HepG2 (cell line): ENCODE data around the gene SLC17A9. TPM values are rescaled to one million over a fixed set of nuclear protein-coding genes. Genes with fewer than 3 reads are reported as not detected.

Source experiments
- AGO2 ChIP-seq: fragments of 200-400 bp; formaldehyde crosslinking; optimal IDR thresholded peaks from 2 replicates; pipeline ENCODE3; 2017; ENCODE audit warnings: mild to moderate bottlenecking, low read depth, low read length, moderate library complexity
- ARHGAP35 ChIP-seq: sonication (generic); formaldehyde crosslinking; IDR thresholded peaks from 2 replicates; pipeline ENCODE4 v1.9.0; 2022; ENCODE audit warnings: mild to moderate bottlenecking, inconsistent platforms, moderate library complexity, missing genetic modification reagents, borderline replicate concordance
- ARID3A ChIP-seq: IDR thresholded peaks from 2 replicates; pipeline ENCODE4 v1.6.1; 2012; ENCODE audit warnings: low read depth, low read length, improper control_type of control experiment
- ARNTL ChIP-seq: sonication (generic); formaldehyde crosslinking; IDR thresholded peaks from 2 replicates; pipeline ENCODE4 v1.4.0; 2020; ENCODE audit warnings: mild to moderate bottlenecking, missing genetic modification reagents
- ATF7 ChIP-seq, 2 experiments: fragments of 450-650 bp in 1 of 2; sonication (generic) in 1 of 2; formaldehyde crosslinking in 1 of 2; IDR thresholded peaks; 2 replicates each; pipeline versions ENCODE4 v1.4.0 to v1.6.1; 2016 to 2020; ENCODE audit warnings: antibody characterized with exemption in 1 of 2, mild to moderate bottlenecking in 1 of 2, missing genetic modification reagents in 1 of 2
- ELK4 ChIP-seq: sonication (generic); formaldehyde crosslinking; IDR thresholded peaks from 2 replicates; pipeline ENCODE4 v1.9.0; 2021; ENCODE audit warnings: missing genetic modification reagents, borderline replicate concordance
- HBP1 ChIP-seq: IDR thresholded peaks from 2 replicates; pipeline ENCODE4 v1.6.1; 2016; ENCODE audit warnings: low read depth, control low read depth
- HNRNPLL ChIP-seq: fragments of 200-400 bp; formaldehyde crosslinking; IDR thresholded peaks from 2 replicates; pipeline ENCODE4 v1.6.1; 2017; ENCODE audit warnings: mild to moderate bottlenecking, low read depth, low read length; ENCODE audit not compliant: poor library complexity, severe bottlenecking
- JUND ChIP-seq: sonication (generic); formaldehyde crosslinking; IDR thresholded peaks from 2 replicates; pipeline ENCODE4 v1.8.0; 2022; ENCODE audit warnings: mild to moderate bottlenecking, missing genetic modification reagents
- KLF13 ChIP-seq: sonication (generic); formaldehyde crosslinking; IDR thresholded peaks from 2 replicates; pipeline ENCODE4 v1.4.0; 2020; ENCODE audit warnings: mild to moderate bottlenecking, missing genetic modification reagents
- MXI1 ChIP-seq: IDR thresholded peaks from 3 replicates; pipeline ENCODE4 v1.6.1; 2012; ENCODE audit warnings: low read depth, low read length, inconsistent platforms, borderline replicate concordance
- PBX2 ChIP-seq: IDR thresholded peaks from 2 replicates; pipeline ENCODE4 v1.6.1; 2016; ENCODE audit warnings: control low read depth
- PHB2 ChIP-seq: fragments of 450-650 bp; IDR thresholded peaks from 2 replicates; pipeline ENCODE4 v1.6.1; 2018; ENCODE audit not compliant: partially characterized antibody
- PITX1 ChIP-seq: sonication (generic); formaldehyde crosslinking; IDR thresholded peaks from 2 replicates; pipeline ENCODE4 v1.5.1; 2020; ENCODE audit warnings: mild to moderate bottlenecking, missing genetic modification reagents
- PREB ChIP-seq: sonication (generic); formaldehyde crosslinking; IDR thresholded peaks from 2 replicates; pipeline ENCODE4 v1.4.0; 2020; ENCODE audit warnings: missing genetic modification reagents
- RAD21 ChIP-seq: fragments of 450-650 bp; formaldehyde crosslinking; IDR thresholded peaks from 2 replicates; pipeline ENCODE4 v1.5.0; 2020; ENCODE audit warnings: mild to moderate bottlenecking
- RORA ChIP-seq: sonication (generic); formaldehyde crosslinking; IDR thresholded peaks from 2 replicates; pipeline ENCODE4 v1.5.0; 2020; ENCODE audit warnings: mild to moderate bottlenecking, missing genetic modification reagents, moderate library complexity
- YY1 ChIP-seq: IDR thresholded peaks from 2 replicates; pipeline ENCODE4 v1.6.1; 2011; ENCODE audit warnings: low read length, low read depth, moderate library complexity, mild to moderate bottlenecking; ENCODE audit not compliant: insufficient read depth, insufficient replicate concordance
- ZFP41 ChIP-seq: sonication (generic); formaldehyde crosslinking; IDR thresholded peaks from 2 replicates; pipeline ENCODE4 v1.4.0; 2020; ENCODE audit warnings: mild to moderate bottlenecking, missing genetic modification reagents, borderline replicate concordance
- ZIK1 ChIP-seq: sonication (generic); formaldehyde crosslinking; IDR thresholded peaks from 2 replicates; pipeline ENCODE4 v1.5.0; 2020; ENCODE audit warnings: mild to moderate bottlenecking, low read depth, missing genetic modification reagents, borderline replicate concordance
- ZNF329 ChIP-seq: sonication (generic); formaldehyde crosslinking; IDR thresholded peaks from 2 replicates; pipeline ENCODE4 v1.9.0; 2021; ENCODE audit warnings: low read depth, mild to moderate bottlenecking, missing genetic modification reagents
- ZNF776 ChIP-seq: sonication (generic); formaldehyde crosslinking; IDR thresholded peaks from 2 replicates; pipeline ENCODE4 v1.4.0; 2020; ENCODE audit warnings: mild to moderate bottlenecking, missing genetic modification reagents
- polyA plus RNA-seq, 8 experiments: library from polyadenylated mRNA; depleted of rRNA in 3 of 8; stranded (reverse) in 7 of 8; unstranded in 1 of 8; fragments of >200 nt; fragmentation: Illumina TruSeq in 4 of 8; extraction: Trizol in 4 of 8; gene quantifications; 2 replicates each; pipeline versions ENCODE4 v1.2.1 to v1.2.3, GENCODE V29; 2011 to 2016; ENCODE audit warnings: low read depth in 4 of 8, missing spikeins in 1 of 8, mixed read lengths in 1 of 8; ENCODE audit not compliant: insufficient read depth in 1 of 8
- total RNA-seq, 5 experiments: library from RNA; depleted of rRNA; stranded (reverse); fragments of >200 nt; fragmentation: Illumina TruSeq; extraction: Trizol; gene quantifications; 2 replicates each; pipeline ENCODE4 v1.2.3, GENCODE V29; 2016; ENCODE audit warnings: low read depth in 1 of 5

Gene SLC17A9
- total and polyA plus RNA-seq, 2 of the 13 experiments (the other 11 are each of a cell fraction or from before 2014, with no cell fraction given) = 110 to 191 TPM

- no peak for TF ChIP-seq PREB (CRISPR knock-in tag)
- TF ChIP-seq PITX1 = peak; percentile 97
- peak; percentile 38; the same call in 1 of the 2 replicates for TF ChIP-seq ZIK1 (CRISPR knock-in tag)
- TF ChIP-seq ARHGAP35 (CRISPR knock-in tag) = no peak
- TF ChIP-seq ARNTL (CRISPR knock-in tag) = peak; percentile 95
- TF ChIP-seq YY1 = no peak
- TF ChIP-seq AGO2 = no peak
- TF ChIP-seq MXI1 = peak; percentile 93; the same call in 1 of the 3 replicates
- TF ChIP-seq ZNF776 (CRISPR knock-in tag) = 0 out of 2 replicates have a peak, but pooled peaks have one; percentile 22
- TF ChIP-seq ZFP41 (CRISPR knock-in tag) = peak; percentile 48; the same call in 1 of the 2 replicates
- TF ChIP-seq PHB2 = no peak
- TF ChIP-seq KLF13 (CRISPR knock-in tag) = 0 out of 2 replicates have a peak, but pooled peaks have one; percentile 47
- TF ChIP-seq ELK4 (CRISPR knock-in tag) = no peak
- TF ChIP-seq RAD21 = peak; percentile 40; the same call in 1 of the 2 replicates
- TF ChIP-seq HBP1 (CRISPR knock-in tag) = peak; percentile 89
- peak; percentile 89 for TF ChIP-seq JUND (CRISPR knock-in tag)
- no peak for TF ChIP-seq RORA (CRISPR knock-in tag)
- TF ChIP-seq PBX2 (CRISPR knock-in tag) = no peak
- peak; percentile 98 for TF ChIP-seq ARID3A
- TF ChIP-seq ATF7 (IDR thresholded peaks at IDR 0.05) = no peak
- TF ChIP-seq ATF7 (CRISPR knock-in tag; IDR thresholded peaks at IDR 0.05) = peak; percentile 91
- no peak for TF ChIP-seq HNRNPLL
- TF ChIP-seq ZNF329 = peak; percentile 77; the same call in 1 of the 2 replicates
Measured at GRCh38 chr20:62916703-62917476, 35.6 kb upstream of the SLC17A9 start (continued).
